COR-L47 (cell line): Measurements from ENCODE around the gene GABRD.

Source experiments
- DNase-seq: peaks from one replicate; lab custom pipeline; 2025; lab: John Stamatoyannopoulos, UW

GABRD gene

DNA sequence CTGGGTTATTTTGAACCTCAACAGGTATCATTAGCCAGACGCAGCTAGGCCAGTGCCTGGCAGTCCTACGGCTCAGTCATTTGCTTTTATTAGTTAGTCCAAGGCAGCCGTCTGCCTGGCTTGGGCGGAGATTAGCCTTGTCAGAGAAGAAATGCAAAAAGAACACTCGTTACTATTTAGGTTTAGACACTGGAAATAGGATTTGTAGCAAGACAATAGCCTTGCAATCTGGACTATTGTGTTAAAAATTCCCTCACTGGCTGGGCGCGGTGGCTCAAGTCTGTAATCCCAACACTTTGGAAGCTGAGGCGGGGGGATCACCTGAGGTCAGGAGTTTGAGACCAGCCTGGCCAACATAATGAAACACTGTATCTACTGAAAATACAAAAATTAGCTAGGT is 20.1 kb downstream of the GABRD start:
- no peak for DNase-seq

DNA sequence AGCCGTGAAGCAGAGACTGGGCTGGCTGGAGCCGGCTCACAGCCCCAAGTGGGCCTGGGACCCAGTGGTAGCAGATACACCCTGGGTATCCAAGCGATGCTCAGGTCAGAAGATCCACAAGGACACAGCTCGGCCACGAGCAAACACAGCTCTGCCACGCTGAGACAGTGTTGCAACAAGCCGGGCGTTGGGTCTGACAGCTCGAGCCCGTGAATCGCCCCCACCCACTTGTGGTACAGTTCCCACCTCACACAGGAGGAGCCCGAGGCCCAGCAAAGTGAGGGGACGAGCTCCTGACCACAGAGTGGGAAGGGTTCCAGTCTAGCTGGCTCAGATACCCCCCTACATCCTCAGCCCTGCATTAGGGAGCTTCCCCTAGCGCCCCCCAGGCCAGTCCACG is 22.2 kb downstream of the GABRD start:
- no peak for DNase-seq

DNA sequence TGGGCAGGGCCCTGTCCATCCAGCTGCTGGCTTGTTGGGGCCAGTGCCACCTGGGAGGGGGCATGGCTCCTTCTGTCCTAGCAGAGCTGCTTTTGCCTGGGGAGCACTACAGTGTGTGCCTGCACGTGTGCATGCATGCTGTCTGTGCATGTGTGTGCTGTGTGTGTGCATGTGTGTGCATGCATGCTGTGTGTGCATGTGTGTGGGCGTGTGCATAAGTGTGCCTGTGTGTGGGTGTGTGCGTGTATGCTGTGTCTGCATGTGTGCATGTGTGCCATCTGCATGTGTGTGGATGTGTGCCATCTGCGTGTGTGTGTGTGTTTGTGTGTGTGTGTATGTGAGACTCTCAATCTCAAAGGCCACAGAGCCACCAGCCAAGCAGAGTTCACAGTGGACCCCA is 22.7 kb downstream of the GABRD start:
- DNase-seq, result no peak

DNA sequence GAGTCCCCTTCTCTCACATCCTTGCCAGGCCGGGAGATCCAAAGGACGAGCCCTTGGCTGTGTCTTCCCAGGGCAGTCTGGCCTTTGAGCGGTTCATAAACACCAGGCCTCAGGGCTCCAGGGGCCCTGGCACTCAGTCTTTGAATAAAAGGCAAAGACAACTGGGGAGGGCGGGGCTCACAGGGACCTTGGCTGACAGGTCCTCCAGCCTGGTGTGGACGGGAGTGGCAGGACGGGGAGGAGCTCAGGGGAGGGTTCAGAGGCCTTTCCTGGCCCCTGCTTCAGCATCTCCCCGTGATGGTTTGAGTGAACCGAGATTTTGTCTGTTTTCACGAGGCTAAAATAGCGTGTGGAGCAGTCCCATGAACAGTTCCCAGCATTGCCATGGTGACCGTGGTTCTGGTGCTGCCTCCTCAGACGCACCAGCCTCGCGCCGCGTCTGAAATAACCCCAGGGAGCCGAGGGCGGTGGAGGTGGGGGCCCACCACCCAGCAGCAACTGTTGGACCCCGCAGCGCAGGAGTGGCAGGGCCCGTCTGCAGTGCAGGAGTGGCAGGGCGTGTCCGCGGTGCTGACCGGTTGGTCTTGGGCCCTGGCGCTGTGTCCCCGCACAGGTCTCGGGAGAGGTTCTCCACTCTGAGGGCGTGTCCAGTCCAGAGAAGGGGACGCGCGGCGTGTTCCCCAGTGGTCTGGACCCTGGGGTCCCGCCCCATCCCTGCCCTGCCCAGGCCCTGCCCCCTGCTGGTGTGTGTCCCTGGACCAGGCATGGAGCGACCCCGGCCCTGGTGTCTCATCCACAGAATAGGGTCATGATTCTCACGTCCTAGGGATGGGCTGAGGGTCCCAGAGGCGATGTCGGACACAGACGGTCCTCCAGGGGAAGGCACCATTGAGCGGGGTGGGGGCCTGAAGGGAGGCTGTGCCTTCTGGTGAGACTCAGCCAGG is 24.0 kb downstream of the GABRD start:
- no peak for DNase-seq

DNA sequence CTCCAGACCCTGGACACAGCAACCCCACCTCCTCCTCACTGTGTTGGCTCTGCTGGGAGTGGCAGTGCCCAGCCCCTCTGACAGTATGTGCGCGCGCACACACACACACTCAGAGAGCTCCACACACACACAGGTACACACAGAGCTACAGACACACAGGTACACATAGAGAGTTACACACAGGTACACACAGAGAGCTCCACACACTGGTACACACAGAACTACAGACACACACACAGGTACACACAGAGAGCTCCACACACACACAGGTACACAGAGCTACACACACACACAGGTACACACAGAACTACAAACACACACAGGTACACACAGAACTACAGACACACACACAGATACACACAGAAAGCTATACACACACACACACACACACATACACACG is 24.7 kb downstream of the GABRD start:
- no peak for DNase-seq

DNA sequence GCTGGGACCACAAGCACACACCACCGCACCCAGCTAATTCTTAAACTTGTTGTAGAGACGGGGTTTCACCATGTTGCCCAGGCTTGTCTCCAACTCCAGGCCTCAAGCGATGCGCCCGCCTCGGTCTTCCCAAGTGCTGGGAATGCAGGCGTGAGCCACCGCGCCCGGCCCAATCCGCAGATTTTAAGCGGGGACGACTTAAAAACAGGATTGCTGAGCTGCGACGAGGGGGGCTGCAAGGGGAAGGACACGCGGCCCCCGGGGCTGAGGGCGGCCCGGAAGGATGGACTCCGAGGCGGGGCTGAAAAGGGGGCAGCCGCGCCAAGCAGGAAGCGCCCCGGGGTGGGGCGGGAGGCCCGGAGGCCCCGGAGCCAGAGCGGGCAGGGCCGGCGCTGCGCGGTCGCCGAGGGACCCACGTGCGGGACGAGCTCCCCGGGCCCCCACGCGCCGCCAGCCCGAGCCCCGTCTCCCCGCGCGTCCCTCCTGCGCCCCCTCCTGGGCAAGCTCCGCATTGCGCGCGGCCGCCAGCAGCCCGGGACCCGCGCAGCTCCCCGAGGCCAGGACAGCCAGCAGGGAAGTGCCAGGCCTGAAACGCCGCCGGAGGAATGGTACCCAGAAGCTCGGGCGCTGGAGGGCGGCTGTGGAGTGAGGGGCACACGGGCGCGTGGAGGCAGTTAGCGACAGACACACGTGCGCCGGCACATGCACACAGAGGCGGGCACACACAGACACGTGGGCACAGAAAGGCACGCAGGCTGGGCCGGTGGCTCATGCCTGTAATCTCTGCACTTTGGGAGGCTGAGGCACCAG is 25.6 kb downstream of the GABRD start:
- peak; percentile 34 for DNase-seq

DNA sequence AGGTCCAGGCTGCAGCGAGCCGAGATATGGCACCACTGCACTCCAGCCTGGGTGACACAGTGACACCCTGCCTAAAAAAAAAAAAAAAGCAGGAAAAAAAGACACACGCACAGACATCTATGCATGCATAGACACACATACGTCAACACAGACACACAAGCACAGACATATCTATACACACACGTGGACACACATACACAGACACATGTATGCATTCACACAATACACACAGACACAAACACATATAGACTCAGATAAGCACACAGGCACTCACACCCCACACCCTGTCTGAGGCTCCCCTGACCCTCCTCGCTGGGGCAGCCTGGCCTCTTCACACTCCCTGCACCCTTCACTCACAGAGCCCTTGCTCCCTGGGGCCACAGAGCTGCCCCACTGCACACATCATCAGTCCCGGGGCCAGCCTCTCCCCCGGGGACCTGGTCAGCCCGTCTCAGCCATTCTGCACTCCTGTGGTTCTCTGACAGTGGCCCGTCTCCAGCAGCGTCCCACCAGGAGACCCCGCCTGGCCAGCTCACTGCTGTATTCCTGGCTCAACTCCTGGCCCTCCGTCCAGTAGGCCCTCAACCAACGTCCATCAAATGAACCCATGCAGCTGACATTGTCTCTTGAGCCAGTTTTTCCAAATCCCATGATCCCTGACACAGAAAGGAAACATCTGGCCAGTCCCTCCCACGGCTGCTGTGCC is 26.5 kb downstream of the GABRD start:
- no peak for DNase-seq

DNA sequence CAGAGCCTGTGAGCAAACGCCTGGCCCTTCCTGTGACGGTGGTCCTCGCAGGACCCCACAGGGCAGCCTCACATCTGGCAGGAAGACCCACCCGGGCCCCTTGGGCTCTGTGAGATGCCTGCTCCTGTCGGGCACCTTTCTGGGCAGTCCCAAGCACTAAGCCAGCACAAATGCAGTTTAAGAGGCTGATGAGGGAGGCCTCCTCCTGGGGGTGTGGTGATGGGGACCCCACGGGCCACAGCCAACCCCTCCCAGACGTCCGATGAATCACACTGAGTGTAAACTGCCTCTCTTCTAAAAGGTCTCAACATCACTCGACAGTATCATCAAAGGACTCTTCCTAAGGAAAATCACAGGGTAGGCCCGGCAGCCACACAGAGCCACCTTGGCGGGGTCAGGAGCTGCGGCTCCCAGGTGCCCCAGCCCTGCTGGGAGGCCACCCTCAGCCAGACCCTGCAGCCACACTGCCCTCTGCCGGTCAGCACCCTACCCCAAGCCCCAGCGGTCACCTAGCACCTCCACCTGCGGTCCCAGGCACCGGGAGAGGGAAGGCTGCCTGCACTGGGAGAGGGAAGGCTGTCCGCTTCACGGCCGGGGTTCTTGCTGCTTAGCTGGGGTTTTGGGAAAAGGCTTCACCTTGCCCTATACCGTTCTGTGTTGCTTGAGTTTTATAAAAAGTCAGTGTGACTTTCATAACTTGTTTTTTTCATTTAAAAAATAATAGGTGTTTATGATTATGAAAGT is 27.2 kb downstream of the GABRD start:
- DNase-seq, result no peak

DNA sequence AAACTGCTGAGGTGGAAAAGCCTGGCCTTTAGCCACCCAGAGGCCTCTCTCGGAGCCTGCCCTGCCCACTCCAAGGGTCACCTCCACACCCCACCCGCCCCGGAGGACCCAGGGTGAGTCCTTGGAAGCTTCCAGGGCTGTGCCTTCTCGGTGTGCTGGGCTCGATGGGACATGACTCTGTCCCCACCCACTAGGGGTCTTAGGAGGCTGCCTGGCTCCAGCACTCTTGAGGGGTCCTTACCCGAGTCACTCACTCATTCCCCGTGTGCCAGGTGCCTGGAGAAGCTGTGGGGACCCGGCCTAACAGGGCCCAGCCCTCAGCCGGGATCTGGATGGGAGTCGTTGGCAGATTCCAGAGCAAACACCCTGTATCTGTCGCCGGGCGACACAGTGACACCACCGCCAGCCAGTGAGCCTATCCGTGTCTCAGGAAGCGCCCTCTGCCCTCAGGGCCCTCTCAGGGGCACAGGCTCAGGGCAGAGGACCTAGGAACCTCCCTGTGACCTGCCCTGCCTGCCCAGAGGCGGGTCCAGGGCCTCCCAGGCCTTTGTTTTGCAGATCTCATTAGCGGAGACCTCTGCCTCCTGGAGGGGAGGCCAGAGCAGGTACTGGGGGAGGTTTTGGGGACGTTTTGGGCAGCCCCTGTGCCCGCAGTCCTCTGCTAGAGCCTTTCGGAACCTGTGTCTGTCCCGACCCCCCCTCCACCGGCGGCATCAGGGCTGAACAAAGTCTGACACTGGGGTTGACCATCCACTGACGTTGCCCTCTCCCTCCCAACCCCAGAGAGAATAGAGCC is 28.0 kb downstream of the GABRD start:
- DNase-seq, result no peak

DNA sequence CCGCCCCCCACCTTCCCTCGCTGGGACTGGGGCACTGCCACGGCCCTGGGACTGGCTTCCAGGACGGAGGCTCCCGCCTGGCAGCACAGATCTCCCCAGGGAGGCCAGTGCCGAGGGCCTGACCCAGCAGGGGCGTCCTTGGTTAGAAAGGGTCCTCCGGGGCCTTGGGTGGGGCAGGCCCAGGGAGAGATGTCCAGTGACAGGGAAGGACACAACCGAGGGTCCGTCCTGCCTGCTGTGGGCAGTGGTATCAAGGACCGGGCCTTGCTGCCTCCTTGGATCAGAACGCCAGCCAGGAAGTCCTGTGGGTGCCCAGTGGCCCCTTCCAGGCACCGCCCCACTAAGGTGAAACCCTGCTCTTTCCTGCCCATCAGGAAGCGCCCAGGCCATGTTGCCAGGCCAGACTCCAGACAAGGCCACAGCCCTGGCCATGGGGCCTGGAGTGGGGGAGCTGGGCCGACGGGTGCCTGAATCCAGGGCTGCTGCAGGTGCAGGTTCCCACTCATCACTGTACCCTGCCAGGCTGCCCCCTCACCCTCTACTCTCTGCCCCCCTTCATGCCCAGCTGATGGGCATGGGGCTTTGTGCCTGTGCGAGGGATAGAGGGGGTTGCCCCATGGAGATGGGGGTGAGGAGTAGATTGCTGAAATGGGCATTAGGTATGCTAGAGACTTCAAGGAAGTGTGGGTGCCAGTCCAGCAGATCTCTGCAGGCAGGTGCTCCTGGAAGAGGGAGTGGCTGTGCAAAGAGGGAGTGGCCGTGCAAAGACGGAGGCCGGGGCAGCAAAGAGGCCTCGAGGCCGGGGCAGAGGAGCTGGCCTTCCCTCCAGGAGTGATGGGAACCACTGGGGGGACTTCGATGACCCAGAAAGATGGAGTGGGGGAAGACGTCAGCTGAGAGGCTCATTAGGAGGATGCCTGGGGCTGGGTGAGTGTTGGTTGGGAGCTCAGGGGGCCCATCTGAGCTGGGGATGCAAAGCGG is 28.9 kb downstream of the GABRD start:
- DNase-seq, result no peak

DNA sequence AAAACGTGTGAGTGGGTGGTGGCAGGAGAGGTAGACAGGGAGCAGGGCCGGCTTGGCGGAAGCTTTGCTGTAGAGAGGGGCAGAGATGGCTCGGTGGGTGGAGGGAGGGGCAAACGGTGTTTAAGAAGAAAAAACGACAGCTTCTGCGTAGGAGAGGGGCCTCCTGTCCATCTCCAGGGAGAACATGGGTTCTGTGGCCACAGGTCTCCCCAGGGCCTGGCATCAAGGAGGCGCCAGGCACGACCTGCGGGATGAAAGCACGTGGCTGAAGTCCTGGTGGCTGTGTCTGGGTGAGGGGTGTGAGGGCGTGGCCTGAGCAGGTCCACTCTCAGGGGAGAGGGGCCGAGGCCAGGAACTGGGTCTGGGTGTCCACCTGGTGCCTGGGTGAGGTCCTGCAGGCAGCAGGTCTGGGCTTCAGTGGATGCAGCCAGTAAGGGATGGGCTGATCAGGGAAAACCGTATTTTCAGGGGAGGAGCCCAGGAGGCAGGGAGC is 30.1 kb downstream of the GABRD start:
- peak; percentile 60 for DNase-seq

DNA sequence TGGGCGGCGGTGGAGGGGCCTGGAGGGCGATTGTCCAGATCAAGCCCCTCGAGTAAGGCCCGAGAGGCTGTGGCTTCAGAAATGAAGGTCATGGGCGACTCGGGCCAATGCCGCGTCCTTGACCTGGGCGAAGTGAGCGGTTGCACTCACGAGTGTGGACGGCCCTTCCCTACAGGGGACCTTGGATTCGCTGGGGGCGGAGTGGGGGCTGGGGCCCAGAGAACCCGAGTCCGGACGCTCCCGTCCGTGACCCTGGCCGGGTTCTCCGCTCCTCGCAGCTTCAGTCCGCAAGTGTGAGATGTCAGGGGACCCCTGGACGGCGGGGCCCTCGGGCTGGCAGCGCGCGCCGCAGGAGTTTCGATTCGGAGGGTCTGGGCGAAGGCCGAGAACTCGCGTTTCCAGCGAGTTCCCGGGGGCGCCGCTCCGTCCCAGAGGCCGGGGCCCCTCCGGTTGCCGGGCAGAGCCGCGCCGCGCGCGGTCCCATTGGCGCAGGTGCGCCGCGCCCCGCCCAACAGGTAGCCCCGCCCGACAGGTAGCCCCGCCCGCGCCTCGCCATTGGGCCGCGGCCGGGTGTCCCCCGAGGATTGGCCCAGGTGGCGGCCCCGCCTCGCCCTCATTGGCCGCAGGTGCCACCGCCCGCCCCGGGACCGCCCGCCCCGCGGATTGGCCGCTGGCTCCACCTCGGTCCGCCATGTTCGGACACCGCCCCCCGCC is 30.7 kb downstream of the GABRD start, which contains the start of gene PRKCZ:
PRKCZ (plus strand) TSS at position 694 of the 714 bp plus-strand sequence. CDS start 220 bp downstream, outside the sequence.
- peak; percentile 93 for DNase-seq

DNA sequence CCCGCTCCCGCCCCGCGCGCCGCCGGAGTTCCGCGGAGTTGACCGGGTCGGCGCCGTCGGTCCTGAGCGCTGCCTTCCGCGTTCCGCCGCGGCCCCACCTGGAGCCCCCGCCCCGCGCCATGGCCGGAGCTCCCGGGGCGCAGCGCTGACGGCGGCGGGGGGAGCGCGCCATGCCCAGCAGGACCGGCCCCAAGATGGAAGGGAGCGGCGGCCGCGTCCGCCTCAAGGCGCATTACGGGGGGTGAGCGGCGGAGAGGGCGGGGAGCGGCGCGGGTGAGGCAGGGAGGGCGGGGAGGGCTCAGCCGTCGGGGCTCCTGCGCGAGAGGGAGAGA is 31.3 kb downstream of the GABRD start:
- DNase-seq, result no peak

DNA sequence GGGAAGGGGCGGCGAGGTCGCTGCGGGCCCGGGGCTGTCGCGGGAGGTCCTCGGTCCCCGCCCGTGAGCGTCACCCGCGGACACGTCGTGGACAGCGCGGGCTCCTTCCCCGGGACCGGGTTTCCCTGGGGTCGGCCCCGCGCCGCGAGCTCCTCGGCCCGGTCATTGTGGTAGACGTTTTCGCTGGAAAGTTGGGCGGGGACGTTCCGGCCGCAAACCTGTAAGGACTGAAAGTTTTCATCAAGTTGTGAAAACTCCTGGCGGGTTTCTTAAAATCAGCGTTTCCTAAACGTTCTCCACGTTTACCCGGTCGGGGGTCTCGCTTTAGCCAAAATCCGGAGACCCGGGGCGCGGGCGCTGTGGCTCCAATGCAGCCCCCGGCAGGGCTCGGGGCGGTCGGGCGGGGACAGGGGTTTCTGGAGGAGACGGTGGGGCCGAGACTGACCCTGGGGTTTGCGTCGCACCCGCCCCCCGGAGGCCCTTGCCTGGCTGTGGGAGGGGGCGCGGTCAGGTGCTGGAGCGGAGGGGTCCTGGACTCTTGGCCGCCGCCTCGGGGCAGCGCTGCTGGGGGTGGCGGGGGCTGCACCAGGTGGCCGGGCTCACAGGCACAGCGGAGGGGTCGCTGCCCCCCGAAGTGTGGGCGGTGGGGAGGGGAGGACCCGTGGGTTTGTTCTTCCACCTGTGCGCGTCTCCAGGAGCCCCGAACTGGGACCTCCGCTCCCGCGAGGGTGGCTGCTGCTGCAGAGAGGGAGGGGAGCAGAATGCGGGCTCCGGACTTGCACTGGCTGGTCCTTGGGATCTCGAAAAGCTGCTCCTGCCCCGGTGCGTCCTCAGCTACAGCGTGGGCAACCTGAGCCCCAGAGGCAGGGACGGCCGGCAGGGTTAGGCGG is 31.9 kb downstream of the GABRD start:
- DNase-seq, result no peak

DNA sequence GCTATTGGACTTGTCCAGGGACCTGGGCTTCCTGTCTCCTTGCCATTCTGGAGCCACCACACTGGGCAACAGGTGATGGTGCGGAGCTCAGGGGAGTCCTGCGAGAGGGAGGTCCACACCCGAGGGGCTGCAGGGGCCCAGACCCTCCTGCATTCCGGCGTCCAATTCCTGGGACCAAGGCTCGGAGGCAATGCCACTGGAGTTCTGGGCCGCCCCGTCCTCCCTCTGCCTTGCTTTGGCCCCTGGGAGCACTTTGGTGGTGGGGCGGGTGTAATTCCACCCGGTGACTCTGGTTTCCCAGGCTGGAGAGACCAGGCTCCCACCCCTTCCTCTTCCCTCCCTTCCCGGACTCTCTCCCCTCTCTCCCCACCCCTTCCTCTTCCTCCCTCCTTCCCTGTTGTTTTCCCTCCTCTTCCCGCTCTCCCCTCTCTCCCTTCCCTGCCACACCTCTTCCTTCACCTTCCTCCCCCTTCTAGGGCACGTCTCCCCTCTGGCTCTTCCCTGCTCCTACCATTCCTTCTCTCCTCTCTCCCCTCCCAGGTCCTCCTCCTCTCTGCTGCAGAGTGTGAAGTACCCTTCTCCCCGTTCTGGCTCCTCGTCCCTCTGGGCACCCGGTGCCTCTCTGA is 33.0 kb downstream of the GABRD start:
- DNase-seq, result no peak

DNA sequence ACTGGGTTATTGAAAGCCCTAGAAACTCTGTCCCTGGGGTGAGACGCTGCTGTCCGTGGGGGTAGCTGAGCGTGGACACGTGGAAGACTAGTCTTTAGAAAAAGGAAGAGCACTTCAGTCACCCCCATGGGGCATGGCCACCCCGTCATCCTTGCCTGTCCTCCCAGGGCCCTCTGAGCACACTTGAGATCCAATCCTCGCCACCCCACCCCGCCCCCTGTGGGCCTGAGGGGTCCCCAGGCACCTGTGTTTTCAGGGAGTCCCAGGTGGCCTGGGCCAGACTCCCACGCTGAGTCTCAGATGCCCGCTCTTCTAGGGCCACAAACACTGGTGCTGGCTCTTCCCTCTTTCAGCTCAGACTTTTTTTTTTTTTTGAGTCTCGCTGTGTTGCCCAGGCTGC is 33.6 kb downstream of the GABRD start:
- no peak for DNase-seq

DNA sequence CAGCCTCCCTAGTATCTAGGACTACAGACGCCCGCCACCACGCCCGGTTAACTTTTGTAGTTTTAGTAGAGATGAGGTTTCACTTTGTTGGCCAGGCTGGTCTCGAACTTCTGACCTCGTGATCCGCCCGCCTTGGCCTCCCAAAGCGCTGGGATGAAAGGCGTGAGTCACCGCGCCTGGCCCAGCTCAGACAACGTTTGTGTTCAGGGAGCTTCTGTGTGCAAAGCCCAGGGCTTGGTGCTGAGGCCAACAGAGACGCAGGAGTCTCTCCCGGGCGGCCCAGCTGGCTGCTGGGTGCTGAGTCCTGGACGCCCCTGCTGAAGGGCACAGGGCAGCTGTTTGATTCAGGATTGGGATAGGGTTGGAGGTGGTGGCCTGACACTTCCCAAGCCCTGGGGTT is 34.1 kb downstream of the GABRD start:
- no peak for DNase-seq
